Left hindlimb (tissue), 1 donor: Measurements from ENCODE around the gene ZCCHC7.
"Not testable (repeated sequence)": the region's sequence is repeated elsewhere in the genome, so short reads cannot be mapped to it uniquely, and the experiment has no call there.

ENCODE experiments used
- DNase-seq: peaks from one replicate; pipeline ENCODE4 v3.0.0-alpha.2; 2018

ZCCHC7 gene

GRCh38 chr9:37121881-37122280 is 1.5 kb downstream of the ZCCHC7 start:
- no peak for DNase-seq

- no peak for DNase-seq
These were observed 5.9 kb downstream of the ZCCHC7 start for GRCh38 chr9:37126214-37126788.

- no peak for DNase-seq
These were observed 6.6 kb downstream of the ZCCHC7 start for GRCh38 chr9:37127018-37127417.

GRCh38 chr9:37128051-37128450 is 7.7 kb downstream of the ZCCHC7 start:
- no peak for DNase-seq

- no peak for DNase-seq
These were observed 13.8 kb downstream of the ZCCHC7 start for GRCh38 chr9:37134166-37134565.

GRCh38 chr9:37141015-37141414 is 20.6 kb downstream of the ZCCHC7 start:
- no peak for DNase-seq

- DNase-seq: no peak
These were observed 24.4 kb downstream of the ZCCHC7 start for GRCh38 chr9:37144762-37145161.

- DNase-seq: no peak
These were observed 26.0 kb downstream of the ZCCHC7 start for GRCh38 chr9:37146410-37146809.

GRCh38 chr9:37148181-37148580 is 27.8 kb downstream of the ZCCHC7 start:
- no peak for DNase-seq

GRCh38 chr9:37149666-37150308 is 29.4 kb downstream of the ZCCHC7 start:
- DNase-seq: no peak

GRCh38 chr9:37150415-37150814 is 30.0 kb downstream of the ZCCHC7 start:
- DNase-seq: no peak

- no peak for DNase-seq
These were observed 31.4 kb downstream of the ZCCHC7 start for GRCh38 chr9:37151812-37152211.

- no peak for DNase-seq
These were observed 32.0 kb downstream of the ZCCHC7 start for GRCh38 chr9:37152365-37152764.

- DNase-seq: no peak
These were observed 35.2 kb downstream of the ZCCHC7 start for GRCh38 chr9:37155601-37156000.

GRCh38 chr9:37156205-37156604 is 35.8 kb downstream of the ZCCHC7 start:
- no peak for DNase-seq

- no peak for DNase-seq
These were observed 36.5 kb downstream of the ZCCHC7 start for GRCh38 chr9:37156781-37157356.

- DNase-seq: no peak
These were observed 37.5 kb downstream of the ZCCHC7 start for GRCh38 chr9:37157726-37158377.

- no peak for DNase-seq
These were observed 42.9 kb downstream of the ZCCHC7 start for GRCh38 chr9:37163299-37163698.

GRCh38 chr9:37164335-37164734 is 44.0 kb downstream of the ZCCHC7 start:
- not testable (repeated sequence) for DNase-seq

- DNase-seq: no peak
These were observed 45.3 kb downstream of the ZCCHC7 start for GRCh38 chr9:37165644-37166043.

GRCh38 chr9:37167456-37168047 is 47.2 kb downstream of the ZCCHC7 start:
- no peak for DNase-seq

- DNase-seq: no peak
These were observed 52.2 kb downstream of the ZCCHC7 start for GRCh38 chr9:37172557-37172956.

- DNase-seq: no peak
These were observed 53.9 kb downstream of the ZCCHC7 start for GRCh38 chr9:37174247-37174646.

GRCh38 chr9:37178742-37179141 is 58.4 kb downstream of the ZCCHC7 start:
- no peak for DNase-seq
